Erythroblast (primary cell): ENCODE measurements around the gene KRT79.

ENCODE experiments used
- GATA1 ChIP-seq: IDR thresholded peaks from 2 replicates; pipeline ENCODE4 v1.6.1; 2011; ENCODE audit warnings: low read depth, mild to moderate bottlenecking, control low read depth, low read length, moderate library complexity
- POLR2A ChIP-seq: IDR thresholded peaks from 2 replicates; pipeline ENCODE4 v1.6.1; 2011; ENCODE audit warnings: mild to moderate bottlenecking, low read length

DNA sequence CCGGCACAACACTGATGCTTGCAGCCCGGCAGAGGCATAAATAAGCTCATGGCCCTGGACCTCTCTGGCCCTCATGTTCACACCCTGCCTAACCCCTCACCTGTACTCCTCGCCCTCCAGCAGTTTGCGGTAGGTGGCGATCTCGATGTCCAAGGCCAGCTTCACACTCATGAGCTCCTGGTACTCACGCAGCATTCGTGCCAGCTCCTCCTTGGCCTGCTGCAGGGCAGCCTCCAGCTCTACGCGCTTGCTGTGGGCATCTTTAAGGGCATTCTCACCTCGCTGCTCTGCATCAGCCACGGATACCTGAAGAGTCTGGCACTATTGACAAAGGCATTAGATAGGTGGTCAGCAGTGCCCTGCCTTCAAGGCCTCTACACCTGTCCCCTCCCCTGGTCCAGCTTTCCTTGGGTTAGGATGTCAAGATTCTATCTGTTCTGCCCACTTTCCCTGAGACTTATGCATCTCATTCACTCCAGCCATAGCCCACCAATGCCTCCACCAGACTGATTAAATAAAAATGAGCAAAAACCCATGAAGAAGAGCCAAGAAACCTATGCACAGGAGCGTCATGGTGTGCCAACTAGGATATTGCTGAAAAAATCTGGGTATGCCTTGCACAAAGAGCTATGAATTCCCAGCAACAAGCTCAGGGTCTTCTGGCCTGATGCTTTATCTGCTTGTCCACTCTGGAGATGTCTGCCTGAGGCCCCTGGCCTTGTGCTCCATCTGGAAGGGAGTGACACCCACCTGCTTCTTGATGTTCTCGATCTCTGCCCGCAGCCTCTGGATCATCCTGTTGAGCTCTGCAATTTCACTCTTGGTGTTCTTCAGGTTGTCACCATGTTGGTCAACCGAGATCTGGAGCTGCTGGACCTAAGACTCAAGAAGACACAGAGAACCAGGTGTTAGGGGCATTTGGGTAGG, 26.3 kb downstream of the KRT79 start:
- TF ChIP-seq POLR2A: no peak
- TF ChIP-seq GATA1: no peak
